DOHH2 (cell line): Measurements from ENCODE around the gene PCSK7.

Source experiments
- EZH2phosphoT487 ChIP-seq: fragments of 200-600 bp; sonication (generic); IDR thresholded peaks from 2 replicates; pipeline ENCODE4 v1.6.1; 2017; ENCODE audit warnings: borderline replicate concordance, mild to moderate bottlenecking, antibody characterized with exemption, low read length, moderate library complexity, mixed read lengths
- TF ChIP-seq, protein P1 (sequence below): fragments of 200-600 bp; sonication (generic); IDR thresholded peaks from one replicate; pipeline ENCODE4 v1.5.1; 2014; ENCODE audit warnings: antibody characterized with exemption, mild to moderate bottlenecking, low read depth, low read length; ENCODE audit not compliant: poor library complexity, severe bottlenecking

DNA sequence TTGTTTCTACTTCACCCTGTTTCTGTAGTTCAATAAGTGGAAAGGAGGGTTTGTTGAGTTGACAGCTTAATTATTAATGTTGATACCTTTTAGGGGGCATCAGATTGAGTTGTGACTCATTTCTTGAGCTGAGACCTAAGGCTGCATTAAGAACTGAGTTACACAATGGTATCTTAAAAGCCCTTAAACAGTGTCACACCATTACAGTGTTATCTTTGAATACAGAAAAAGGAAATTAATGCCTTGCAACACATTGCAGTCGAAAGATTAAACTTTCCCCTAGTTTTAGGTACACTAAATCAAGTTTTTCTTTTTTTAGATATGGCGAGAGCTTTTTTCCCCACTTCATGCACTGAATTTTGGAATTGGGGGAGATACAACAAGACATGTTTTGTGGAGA is 71.0 kb downstream of the PCSK7 start:
- TF ChIP-seq, protein P1, sequence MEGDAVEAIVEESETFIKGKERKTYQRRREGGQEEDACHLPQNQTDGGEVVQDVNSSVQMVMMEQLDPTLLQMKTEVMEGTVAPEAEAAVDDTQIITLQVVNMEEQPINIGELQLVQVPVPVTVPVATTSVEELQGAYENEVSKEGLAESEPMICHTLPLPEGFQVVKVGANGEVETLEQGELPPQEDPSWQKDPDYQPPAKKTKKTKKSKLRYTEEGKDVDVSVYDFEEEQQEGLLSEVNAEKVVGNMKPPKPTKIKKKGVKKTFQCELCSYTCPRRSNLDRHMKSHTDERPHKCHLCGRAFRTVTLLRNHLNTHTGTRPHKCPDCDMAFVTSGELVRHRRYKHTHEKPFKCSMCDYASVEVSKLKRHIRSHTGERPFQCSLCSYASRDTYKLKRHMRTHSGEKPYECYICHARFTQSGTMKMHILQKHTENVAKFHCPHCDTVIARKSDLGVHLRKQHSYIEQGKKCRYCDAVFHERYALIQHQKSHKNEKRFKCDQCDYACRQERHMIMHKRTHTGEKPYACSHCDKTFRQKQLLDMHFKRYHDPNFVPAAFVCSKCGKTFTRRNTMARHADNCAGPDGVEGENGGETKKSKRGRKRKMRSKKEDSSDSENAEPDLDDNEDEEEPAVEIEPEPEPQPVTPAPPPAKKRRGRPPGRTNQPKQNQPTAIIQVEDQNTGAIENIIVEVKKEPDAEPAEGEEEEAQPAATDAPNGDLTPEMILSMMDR = no peak
- no peak for TF ChIP-seq EZH2phosphoT487
